Smooth muscle cell (in vitro differentiated cells): ENCODE results near the gene KLF2. TPM values are rescaled to one million over a fixed set of nuclear protein-coding genes. Genes with fewer than 3 reads are reported as not detected.

Experiments
- DNase-seq: peaks from one replicate; lab custom pipeline; 2025; ENCODE audit not compliant: unreplicated experiment; lab: John Stamatoyannopoulos, UW
- H2AFZ ChIP-seq: fragments of 200-600 bp; sonication (generic); 2 replicates; pipeline ENCODE4 v1.6.0; 2016; ENCODE audit warnings: antibody characterized with exemption, low read depth, mild to moderate bottlenecking
- H3F3A ChIP-seq: fragments of 200-600 bp; sonication (generic); 2 replicates; pipeline ENCODE4 v1.6.0; 2017; ENCODE audit warnings: antibody characterized with exemption, low read depth
- H3K27ac ChIP-seq: fragments of 200-600 bp; sonication (generic); 2 replicates; pipeline ENCODE4 v1.5.1; 2016; ENCODE audit warnings: low read depth, mild to moderate bottlenecking
- H3K27me3 ChIP-seq: fragments of 200-600 bp; sonication (generic); 2 replicates; pipeline ENCODE4 v1.6.1; 2016; ENCODE audit warnings: low read depth, mild to moderate bottlenecking
- H3K36me3 ChIP-seq: fragments of 200-600 bp; sonication (generic); 2 replicates; pipeline ENCODE4 v1.5.1; 2016; ENCODE audit warnings: low read depth
- H3K4me1 ChIP-seq: fragments of 200-600 bp; sonication (generic); 2 replicates; pipeline ENCODE4 v1.5.1; 2016; ENCODE audit warnings: low read depth
- H3K4me2 ChIP-seq: fragments of 200-600 bp; sonication (generic); 2 replicates; pipeline ENCODE4 v1.6.0; 2016; ENCODE audit warnings: mild to moderate bottlenecking
- H3K4me3 ChIP-seq: fragments of 200-600 bp; sonication (generic); 2 replicates; pipeline ENCODE4 v1.5.1; 2016; ENCODE audit warnings: mild to moderate bottlenecking
- H3K79me2 ChIP-seq: fragments of 200-600 bp; sonication (generic); 2 replicates; pipeline ENCODE4 v1.6.0; 2016; ENCODE audit warnings: low read depth, mild to moderate bottlenecking
- H3K9ac ChIP-seq: fragments of 200-600 bp; sonication (generic); 2 replicates; pipeline ENCODE4 v1.6.0; 2016; ENCODE audit warnings: low read depth
- H3K9me3 ChIP-seq: fragments of 200-600 bp; sonication (generic); replicated peaks from 2 replicates; pipeline ENCODE4 v1.5.1; 2016; ENCODE audit warnings: low read depth
- H4K20me1 ChIP-seq: fragments of 200-600 bp; sonication (generic); 2 replicates; pipeline ENCODE4 v1.6.0; 2016; ENCODE audit warnings: low read depth
- CTCF ChIP-seq: fragments of 200-600 bp; sonication (generic); IDR thresholded peaks from 2 replicates; pipeline ENCODE4 v1.5.1; 2017; ENCODE audit warnings: borderline replicate concordance, mild to moderate bottlenecking, antibody characterized with exemption; ENCODE audit not compliant: insufficient read depth, poor library complexity, severe bottlenecking
- WGBS: methylation state at CpG from one replicate; pipeline ENCODE4 v1.1.7; 2016; ENCODE audit warnings: low lambda C conversion rate; 5-methylcytosine and 5-hydroxymethylcytosine counted together
- polyA plus RNA-seq: library from polyadenylated mRNA; unstranded; fragments of >200 nt; fragmentation: Nextera tagmentation; extraction: Ambion mirVana; gene quantifications from 2 replicates; pipeline ENCODE4 v1.2.1, GENCODE V29; 2016
- total RNA-seq: library from RNA; depleted of rRNA; stranded (reverse); fragments of >200 nt; gene quantifications from 2 replicates; pipeline ENCODE4 v1.2.3, GENCODE V29; 2014

The KLF2 gene
- total and polyA plus RNA-seq, 2 experiments from 2014 or later = 2.7 to 18.0 TPM

- no peak overlapping the region for H3K4me3 ChIP-seq
- WGBS = 93% methylated on average over 37 of the region's 39 CpGs
- H4K20me1 ChIP-seq = no peaks in the 10 kb centered on the region
- no peak overlapping the region for H3K27ac ChIP-seq
- no peak overlapping the region for H3K4me2 ChIP-seq
- no peak for TF ChIP-seq CTCF
- DNase-seq = no peak
- no peaks in the 10 kb centered on the region for H3K4me1 ChIP-seq
- H3K36me3 ChIP-seq = no peaks in the 10 kb centered on the region
- no peaks in the 10 kb centered on the region for H3F3A ChIP-seq
- H2AFZ ChIP-seq = no peak overlapping the region
- no peak overlapping the region for H3K9ac ChIP-seq
- no peaks in the 10 kb centered on the region for H3K27me3 ChIP-seq
- no peaks in the 10 kb centered on the region for H3K9me3 ChIP-seq
- H3K79me2 ChIP-seq = no peaks in the 10 kb centered on the region
Measured at GRCh38 chr19:16355293-16356043, 30.8 kb downstream of the KLF2 start.

GRCh38 chr19:16358456-16358855, 33.8 kb downstream of the KLF2 start:
- H3K9ac ChIP-seq = no peak overlapping the region
- no peak overlapping the region for H3K4me3 ChIP-seq
- H4K20me1 ChIP-seq = no peaks in the 10 kb centered on the region
- no peak overlapping the region for H3K4me2 ChIP-seq
- H2AFZ ChIP-seq = no peak overlapping the region
- H3K79me2 ChIP-seq = no peaks in the 10 kb centered on the region
- DNase-seq = no peak
- no peaks in the 10 kb centered on the region for H3K36me3 ChIP-seq
- no peaks in the 10 kb centered on the region for H3F3A ChIP-seq
- no peak overlapping the region for H3K27ac ChIP-seq
- 98% methylated on average over 15 of the region's 15 CpGs for WGBS
- H3K4me1 ChIP-seq = no peaks in the 10 kb centered on the region
- no peak for TF ChIP-seq CTCF
- H3K9me3 ChIP-seq = no peaks in the 10 kb centered on the region
- no peaks in the 10 kb centered on the region for H3K27me3 ChIP-seq

GRCh38 chr19:16359074-16359473, 34.4 kb downstream of the KLF2 start:
- Histone ChIP-seq H3K4me3 (no peak overlapping the region), H2AFZ (no peak overlapping the region), H3K9me3 (no peaks in the 10 kb centered on the region), H4K20me1 (no peaks in the 10 kb centered on the region), H3K4me1 (no peaks in the 10 kb centered on the region), H3F3A (no peaks in the 10 kb centered on the region), H3K9ac (no peak overlapping the region), H3K4me2 (no peak overlapping the region), H3K36me3 (no peaks in the 10 kb centered on the region), H3K27me3 (no peaks in the 10 kb centered on the region), H3K79me2 (no peaks in the 10 kb centered on the region), H3K27ac (no peak overlapping the region)
- no peak for TF ChIP-seq CTCF
- DNase-seq = no peak
- 95% methylated on average over 10 of the region's 10 CpGs for WGBS

GRCh38 chr19:16359964-16360363, 35.3 kb downstream of the KLF2 start:
- no peaks in the 10 kb centered on the region for H3K79me2 ChIP-seq
- no peaks in the 10 kb centered on the region for H3K36me3 ChIP-seq
- no peak overlapping the region for H2AFZ ChIP-seq
- no peak for DNase-seq
- TF ChIP-seq CTCF = no peak
- no peaks in the 10 kb centered on the region for H3K27me3 ChIP-seq
- H3F3A ChIP-seq = no peaks in the 10 kb centered on the region
- H3K4me3 ChIP-seq = no peak overlapping the region
- no peaks in the 10 kb centered on the region for H3K9me3 ChIP-seq
- H3K4me1 ChIP-seq = no peaks in the 10 kb centered on the region
- 96% methylated on average over 6 of the region's 6 CpGs for WGBS
- no peak overlapping the region for H3K9ac ChIP-seq
- no peak overlapping the region for H3K27ac ChIP-seq
- no peaks in the 10 kb centered on the region for H4K20me1 ChIP-seq
- no peak overlapping the region for H3K4me2 ChIP-seq
